ENCODE data around the gene CTNNB1.

Gene CTNNB1

GRCh38 chr3:41198950-41199865, at the start of gene CTNNB1:
Gene CTNNB1 (plus strand): TSS chr3:41199505. CDS start chr3:41224069, 24,564 bp downstream.
- DNase-seq (ENCODE audit: low read depth): peak; percentile 86

GRCh38 chr3:41155834-41156233, 43.5 kb upstream of the CTNNB1 start:
- DNase-seq (ENCODE audit: low read depth): no peak

- DNase-seq (ENCODE audit: low read depth): no peak
Observed at GRCh38 chr3:41158947-41159346, 40.4 kb upstream of the CTNNB1 start.

- DNase-seq (ENCODE audit: low read depth): no peak
Observed at GRCh38 chr3:41159588-41160189, 39.6 kb upstream of the CTNNB1 start.

GRCh38 chr3:41162541-41162940, 36.8 kb upstream of the CTNNB1 start:
- no peak for DNase-seq (ENCODE audit: low read depth)

GRCh38 chr3:41163006-41163405, 36.3 kb upstream of the CTNNB1 start:
- DNase-seq (ENCODE audit: low read depth): no peak

- DNase-seq (ENCODE audit: low read depth): no peak
Observed at GRCh38 chr3:41163421-41163820, 35.9 kb upstream of the CTNNB1 start.

- DNase-seq (ENCODE audit: low read depth): no peak
Observed at GRCh38 chr3:41164777-41165176, 34.5 kb upstream of the CTNNB1 start.

GRCh38 chr3:41167722-41168497, 31.4 kb upstream of the CTNNB1 start:
- no peak for DNase-seq (ENCODE audit: low read depth)

GRCh38 chr3:41169023-41169422, 30.3 kb upstream of the CTNNB1 start:
- no peak for DNase-seq (ENCODE audit: low read depth)

GRCh38 chr3:41173926-41174885, 25.1 kb upstream of the CTNNB1 start:
- DNase-seq (ENCODE audit: low read depth): no peak

- no peak for DNase-seq (ENCODE audit: low read depth)
Observed at GRCh38 chr3:41175365-41175764, 23.9 kb upstream of the CTNNB1 start.

- DNase-seq (ENCODE audit: low read depth): no peak
Observed at GRCh38 chr3:41176596-41176995, 22.7 kb upstream of the CTNNB1 start.

- no peak for DNase-seq (ENCODE audit: low read depth)
Observed at GRCh38 chr3:41178576-41178975, 20.7 kb upstream of the CTNNB1 start.

GRCh38 chr3:41180396-41180795, 18.9 kb upstream of the CTNNB1 start:
- DNase-seq (ENCODE audit: low read depth): no peak

- DNase-seq (ENCODE audit: low read depth): no peak
Observed at GRCh38 chr3:41182504-41183059, 16.7 kb upstream of the CTNNB1 start.

- no peak for DNase-seq (ENCODE audit: low read depth)
Observed at GRCh38 chr3:41184394-41184793, 14.9 kb upstream of the CTNNB1 start.

- no peak for DNase-seq (ENCODE audit: low read depth)
Observed at GRCh38 chr3:41186297-41186696, 13.0 kb upstream of the CTNNB1 start.

- no peak for DNase-seq (ENCODE audit: low read depth)
Observed at GRCh38 chr3:41188306-41188705, 11.0 kb upstream of the CTNNB1 start.

- DNase-seq (ENCODE audit: low read depth): no peak
Observed at GRCh38 chr3:41190509-41191284, 8.6 kb upstream of the CTNNB1 start.
